ENCODE data around the gene ANXA9.

The ANXA9 gene

DNA sequence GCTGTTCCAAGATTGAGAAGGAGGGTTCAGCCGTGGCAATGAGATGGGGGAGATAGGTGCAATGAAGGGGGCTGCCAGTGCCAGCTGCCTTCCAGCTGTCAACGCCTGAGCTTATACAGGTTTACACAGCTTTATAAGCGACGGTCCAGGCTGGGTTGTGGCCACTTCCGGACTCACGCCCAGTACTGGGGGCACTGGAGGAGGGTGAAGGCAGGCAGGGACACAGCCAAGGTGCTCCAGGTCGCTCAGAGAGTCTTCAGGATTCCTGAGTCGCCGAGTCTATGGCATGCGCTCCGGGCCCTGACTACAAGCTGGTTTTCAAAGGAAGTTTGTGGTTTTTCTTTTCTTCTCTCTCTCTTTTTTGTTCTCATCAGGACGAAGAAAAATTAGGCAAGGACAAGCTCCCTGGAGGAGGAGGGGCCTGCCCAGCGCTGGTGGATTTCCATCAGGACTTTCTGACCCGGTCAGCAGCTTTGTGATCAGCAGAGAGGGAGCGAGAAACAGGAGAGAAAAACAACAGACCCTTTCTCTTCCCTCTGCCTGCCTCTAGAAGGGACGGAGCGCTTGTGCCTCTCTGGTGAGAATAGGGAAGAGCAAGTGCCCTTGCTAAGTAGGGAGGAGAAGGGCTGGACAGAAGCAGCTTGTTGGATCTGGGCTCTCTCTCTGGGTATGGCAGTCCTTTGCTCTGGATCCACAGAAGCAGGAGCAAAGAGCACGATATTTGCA is 24.4 kb downstream of the ANXA9 start, which contains the start of gene MINDY1:
TSS of gene MINDY1 (minus strand) at position 576 of the 726 bp plus-strand sequence. CDS start 4,285 bp downstream, outside the sequence.
- DNase-seq = peak; percentile 63

GRCh38 chr1:151007853-151008243 is 25.8 kb downstream of the ANXA9 start:
- no peak for DNase-seq

- DNase-seq = peak; percentile 98
Observed at GRCh38 chr1:151008244-151009205, 26.4 kb downstream of the ANXA9 start, which contains the start of gene PRUNE1. TSS of gene PRUNE1 (plus strand) at chr1:151008449. CDS start at chr1:151008633, 184 bp downstream.

GRCh38 chr1:151009206-151009587 is 27.1 kb downstream of the ANXA9 start:
- no peak for DNase-seq

- no peak for DNase-seq
Observed at GRCh38 chr1:151009674-151010345, 27.7 kb downstream of the ANXA9 start.

DNA sequence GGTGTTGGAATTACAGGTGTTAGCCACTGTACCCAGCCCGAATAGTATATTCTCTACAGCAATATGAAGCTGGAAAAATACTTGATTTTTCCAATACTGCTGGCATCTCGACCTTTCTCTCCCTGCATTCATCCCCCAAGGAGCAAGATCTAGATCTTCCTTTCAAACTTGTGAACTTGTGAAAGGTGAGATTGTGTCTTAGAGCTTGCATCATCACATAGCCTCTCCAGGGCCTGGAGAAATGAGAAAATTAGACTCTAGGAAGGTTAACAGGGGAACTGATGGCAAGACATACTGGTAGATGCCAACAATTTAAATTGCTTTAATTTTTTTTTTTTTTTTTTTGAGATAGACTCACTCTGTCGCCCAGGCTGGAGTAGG is 28.2 kb downstream of the ANXA9 start:
- DNase-seq = no peak

DNA sequence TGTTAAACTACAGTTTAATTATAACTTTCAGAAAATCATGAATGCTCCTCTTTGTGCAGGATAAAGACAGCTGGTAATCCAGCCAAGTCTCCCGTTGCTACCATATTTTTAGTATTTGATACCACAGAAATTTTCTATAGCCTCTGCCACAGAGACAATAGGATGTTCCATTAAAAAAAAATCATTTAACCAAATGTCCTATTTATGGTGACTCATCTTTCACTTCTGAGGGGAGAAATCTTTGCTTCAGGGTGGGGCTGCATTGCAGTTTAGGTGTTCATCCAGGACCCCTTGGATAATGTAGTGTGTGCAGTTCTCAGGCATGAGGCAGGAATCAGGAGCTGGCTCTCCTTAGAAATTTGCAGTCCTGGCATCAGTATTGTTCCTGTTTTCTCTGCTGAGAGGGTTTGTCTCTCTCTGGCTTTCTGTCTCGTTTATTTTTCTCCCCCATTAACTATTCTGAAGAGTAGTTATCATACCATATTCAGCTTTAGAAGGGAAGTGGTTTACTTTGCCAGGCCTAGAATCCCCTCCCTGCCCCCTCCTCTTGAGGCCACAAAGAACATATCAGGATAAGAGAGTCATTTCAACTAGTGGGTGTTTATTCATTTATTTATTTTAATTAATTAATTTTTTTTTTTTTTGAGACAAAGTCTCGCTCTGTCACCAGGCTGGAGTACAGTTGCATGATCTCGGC is 29.2 kb downstream of the ANXA9 start:
- no peak for DNase-seq

DNA sequence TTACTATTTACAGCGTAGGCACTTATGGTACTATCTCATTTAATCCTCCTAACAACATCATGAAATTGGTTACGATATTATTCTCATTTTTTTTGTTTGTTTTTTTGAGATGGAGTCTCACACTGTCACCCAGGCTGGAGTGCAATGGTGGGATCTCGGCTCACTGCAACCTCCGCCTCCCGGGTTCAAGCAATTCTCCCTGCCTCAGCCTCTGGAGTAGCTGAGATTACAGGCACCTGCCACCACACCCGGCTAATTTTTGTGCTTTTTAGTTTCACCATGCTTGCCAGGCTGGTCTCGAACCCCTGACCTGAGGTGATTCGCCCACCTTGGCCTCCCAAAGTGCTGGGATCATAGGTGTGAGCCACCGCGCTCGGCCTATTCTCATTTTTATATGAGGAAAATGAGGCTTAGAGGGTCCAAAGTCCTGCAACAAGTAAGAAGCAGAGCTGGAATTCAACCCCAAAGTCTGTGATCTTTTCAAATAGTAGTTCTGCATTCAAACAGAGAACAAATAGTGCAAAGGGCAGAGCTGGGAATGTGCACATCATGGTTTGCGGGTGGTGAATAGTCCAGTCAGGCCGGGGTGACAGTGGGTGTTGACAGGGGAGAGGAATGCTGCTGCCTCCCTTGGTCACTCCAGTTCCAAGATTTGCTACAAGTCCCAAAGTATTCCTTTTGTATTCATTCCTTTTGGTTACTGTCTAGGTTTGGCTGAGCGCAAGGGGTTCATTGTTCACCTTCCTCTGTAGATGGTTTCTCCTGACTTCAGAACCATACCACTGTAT is 30.8 kb downstream of the ANXA9 start:
- no peak for DNase-seq

GRCh38 chr1:151013518-151013917 is 31.4 kb downstream of the ANXA9 start:
- no peak for DNase-seq

- DNase-seq = peak; percentile 86
Observed at GRCh38 chr1:151024540-151025146, 42.6 kb downstream of the ANXA9 start.

- no peak for DNase-seq
Observed at GRCh38 chr1:151026460-151026859, 44.4 kb downstream of the ANXA9 start.

DNA sequence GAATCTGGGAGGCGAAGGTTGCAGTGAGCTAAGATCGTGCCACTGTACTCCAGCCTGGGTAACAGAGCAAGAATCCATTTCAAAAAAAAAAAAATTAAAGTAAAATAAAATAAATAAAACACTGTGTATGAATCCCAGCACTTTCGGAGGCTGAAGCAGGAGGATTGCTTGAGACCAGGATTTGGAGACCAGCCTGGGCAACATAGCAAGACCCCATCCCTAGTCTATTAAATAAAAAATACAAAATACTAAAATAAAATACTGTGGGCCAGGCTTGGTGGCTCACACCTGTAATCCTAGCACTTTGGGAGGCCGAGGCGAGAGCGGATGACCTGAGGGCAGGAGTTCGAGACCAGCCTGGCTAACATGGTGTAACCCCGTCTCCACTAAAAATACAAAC is 50.1 kb downstream of the ANXA9 start:
- DNase-seq = no peak

DNA sequence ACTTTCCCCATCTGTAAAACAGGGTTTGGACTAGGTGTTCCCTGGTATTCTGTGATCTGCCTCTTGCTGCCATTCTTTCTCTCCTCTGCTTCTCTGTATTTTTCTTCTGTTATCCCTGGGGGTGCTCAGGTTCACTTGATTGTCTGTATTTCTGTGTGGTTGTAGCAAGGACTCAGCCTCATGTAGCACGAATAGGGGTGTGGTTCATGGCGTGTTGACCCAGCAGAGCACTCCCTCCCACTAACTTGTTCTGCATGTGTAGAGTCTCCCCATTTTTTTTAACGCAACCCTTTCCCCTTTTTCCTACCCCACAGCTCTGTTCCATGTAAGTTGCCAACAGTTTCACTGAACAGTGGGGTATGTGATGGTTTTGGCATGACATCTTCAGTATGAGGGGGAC is 53.1 kb downstream of the ANXA9 start:
- no peak for DNase-seq

GRCh38 chr1:151036356-151036755 is 54.3 kb downstream of the ANXA9 start, which contains the start of gene BNIPL:
TSS of gene BNIPL (plus strand) at chr1:151036586. CDS start at chr1:151036726, 140 bp downstream.
- no peak for DNase-seq

GRCh38 chr1:151037032-151037431 is 54.9 kb downstream of the ANXA9 start:
- no peak for DNase-seq

GRCh38 chr1:151039521-151039920 is 57.4 kb downstream of the ANXA9 start:
- no peak for DNase-seq

DNA sequence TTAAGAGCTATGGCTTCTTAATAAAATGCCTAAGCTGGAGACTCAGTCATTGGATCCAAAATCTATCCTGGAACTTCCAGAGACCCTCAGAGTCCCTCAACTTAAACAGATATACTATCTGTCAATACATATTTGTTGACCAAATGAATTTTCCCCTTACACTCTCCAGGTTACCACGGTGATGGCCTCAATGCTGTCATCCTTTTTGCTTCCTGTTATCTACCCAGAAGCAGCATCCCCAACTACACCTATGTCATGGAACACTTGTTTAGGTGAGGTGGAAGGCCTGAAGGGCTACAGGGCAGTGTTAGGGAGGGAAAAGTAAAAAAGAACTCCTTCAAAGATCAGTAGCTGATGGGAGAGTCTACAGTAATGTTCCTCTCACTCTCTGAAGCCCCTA is 61.1 kb downstream of the ANXA9 start:
- DNase-seq = no peak
